MM.1S (cell line): Measurements from ENCODE around the gene IQGAP2.

Experiments used
- EZH2 ChIP-seq: fragments of 300-600 bp; sonication (generic); optimal IDR thresholded peaks from 2 replicates; pipeline ENCODE3; 2017; ENCODE audit warnings: low read depth, mild to moderate bottlenecking, antibody characterized with exemption, low read length, mixed read lengths
- EZH2phosphoT487 ChIP-seq: fragments of 300-600 bp; sonication (generic); IDR thresholded peaks from 2 replicates; pipeline ENCODE4 v1.6.1; 2018; ENCODE audit warnings: antibody characterized with exemption, low read length
- TF ChIP-seq, protein P1 (sequence below): fragments of 300-600 bp; sonication (generic); IDR thresholded peaks from 2 replicates; pipeline ENCODE4 v1.5.1; 2016; ENCODE audit warnings: antibody characterized with exemption, low read length, mixed read lengths

GRCh38 chr5:76490960-76491359 is 87.9 kb downstream of the IQGAP2 start:
- TF ChIP-seq, protein P1, sequence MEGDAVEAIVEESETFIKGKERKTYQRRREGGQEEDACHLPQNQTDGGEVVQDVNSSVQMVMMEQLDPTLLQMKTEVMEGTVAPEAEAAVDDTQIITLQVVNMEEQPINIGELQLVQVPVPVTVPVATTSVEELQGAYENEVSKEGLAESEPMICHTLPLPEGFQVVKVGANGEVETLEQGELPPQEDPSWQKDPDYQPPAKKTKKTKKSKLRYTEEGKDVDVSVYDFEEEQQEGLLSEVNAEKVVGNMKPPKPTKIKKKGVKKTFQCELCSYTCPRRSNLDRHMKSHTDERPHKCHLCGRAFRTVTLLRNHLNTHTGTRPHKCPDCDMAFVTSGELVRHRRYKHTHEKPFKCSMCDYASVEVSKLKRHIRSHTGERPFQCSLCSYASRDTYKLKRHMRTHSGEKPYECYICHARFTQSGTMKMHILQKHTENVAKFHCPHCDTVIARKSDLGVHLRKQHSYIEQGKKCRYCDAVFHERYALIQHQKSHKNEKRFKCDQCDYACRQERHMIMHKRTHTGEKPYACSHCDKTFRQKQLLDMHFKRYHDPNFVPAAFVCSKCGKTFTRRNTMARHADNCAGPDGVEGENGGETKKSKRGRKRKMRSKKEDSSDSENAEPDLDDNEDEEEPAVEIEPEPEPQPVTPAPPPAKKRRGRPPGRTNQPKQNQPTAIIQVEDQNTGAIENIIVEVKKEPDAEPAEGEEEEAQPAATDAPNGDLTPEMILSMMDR: no peak
- no peak for TF ChIP-seq EZH2
- no peak for TF ChIP-seq EZH2phosphoT487
